ENCODE results near the gene RP9.
A peak's percentile ranks its signal among the peaks of the same experiment; 100 is the strongest.

RP9 gene

GRCh38 chr7:33055158-33055557 is 54.0 kb downstream of the RP9 start:
- no peak for DNase-seq (ENCODE audit: extremely low spot score)
- ChIA-PET POLR2A (interaction anchor here (0.7 kb wide), 1 partner anchor 150 kb away, joined by 3 read pairs; no protein-coding TSS in a partner anchor), CTCF (interaction anchor here (1.6 to 4.8 kb wide), 5 partner anchors 7 to 209 kb away, joined by 4 to 22 read pairs (median 19); partner anchors contain the start of gene NT5C3A)
- TF ChIP-seq, protein P1, sequence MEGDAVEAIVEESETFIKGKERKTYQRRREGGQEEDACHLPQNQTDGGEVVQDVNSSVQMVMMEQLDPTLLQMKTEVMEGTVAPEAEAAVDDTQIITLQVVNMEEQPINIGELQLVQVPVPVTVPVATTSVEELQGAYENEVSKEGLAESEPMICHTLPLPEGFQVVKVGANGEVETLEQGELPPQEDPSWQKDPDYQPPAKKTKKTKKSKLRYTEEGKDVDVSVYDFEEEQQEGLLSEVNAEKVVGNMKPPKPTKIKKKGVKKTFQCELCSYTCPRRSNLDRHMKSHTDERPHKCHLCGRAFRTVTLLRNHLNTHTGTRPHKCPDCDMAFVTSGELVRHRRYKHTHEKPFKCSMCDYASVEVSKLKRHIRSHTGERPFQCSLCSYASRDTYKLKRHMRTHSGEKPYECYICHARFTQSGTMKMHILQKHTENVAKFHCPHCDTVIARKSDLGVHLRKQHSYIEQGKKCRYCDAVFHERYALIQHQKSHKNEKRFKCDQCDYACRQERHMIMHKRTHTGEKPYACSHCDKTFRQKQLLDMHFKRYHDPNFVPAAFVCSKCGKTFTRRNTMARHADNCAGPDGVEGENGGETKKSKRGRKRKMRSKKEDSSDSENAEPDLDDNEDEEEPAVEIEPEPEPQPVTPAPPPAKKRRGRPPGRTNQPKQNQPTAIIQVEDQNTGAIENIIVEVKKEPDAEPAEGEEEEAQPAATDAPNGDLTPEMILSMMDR (IDR thresholded peaks at IDR 0.05; ENCODE audit: control extremely low read depth, extremely low read depth, low read depth, missing control alignments): no peak

DNA sequence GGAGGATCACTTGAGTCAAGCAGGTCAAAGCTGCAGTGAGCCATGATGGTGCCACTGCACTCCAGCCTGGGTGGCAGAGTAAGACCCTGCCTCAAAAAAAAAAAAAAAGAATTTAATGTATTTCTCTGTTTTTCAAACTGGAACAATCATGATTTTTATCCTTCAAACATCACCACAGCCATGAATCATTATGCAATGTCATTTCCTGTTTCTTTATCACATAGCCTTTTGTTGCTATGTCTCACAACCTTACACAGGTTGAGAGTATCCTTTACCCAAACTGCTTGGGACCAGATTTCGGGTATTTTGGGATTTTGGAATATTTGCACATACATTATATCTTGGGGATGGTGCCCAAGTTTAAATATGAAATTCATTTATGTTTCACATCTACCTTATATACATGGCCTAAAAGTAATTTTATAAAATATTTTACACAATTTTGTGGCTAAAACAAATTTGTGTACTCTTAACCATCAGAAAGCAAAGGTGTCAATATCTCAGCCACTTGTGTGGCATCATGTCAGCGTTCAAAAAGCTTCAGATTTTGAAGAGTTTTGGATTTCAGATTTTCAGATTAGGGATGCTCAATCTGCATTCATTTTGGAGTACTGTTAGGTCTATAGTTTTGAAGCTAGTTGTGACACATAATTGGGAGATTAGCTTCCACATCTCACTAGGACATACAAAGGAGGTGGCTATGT is 54.8 kb downstream of the RP9 start:
- TF ChIP-seq, protein P1 (IDR thresholded peaks at IDR 0.05; ENCODE audit: control extremely low read depth, extremely low read depth, low read depth, missing control alignments): no peak
- DNase-seq (ENCODE audit: extremely low spot score): no peak
- POLR2A ChIA-PET: no interaction called here
- CTCF ChIA-PET: interaction anchor here (1.6 to 4.8 kb wide), 6 partner anchors 8 to 254 kb away, joined by 4 to 22 read pairs (median 16); partner anchors contain the start of gene NT5C3A

- ChIA-PET POLR2A (interaction anchor here (1.8 kb wide), 1 partner anchor 9 kb away, joined by 6 read pairs; the partner anchor contains the start of gene NT5C3A), CTCF (interaction anchor here (1.4 to 4.8 kb wide), 7 partner anchors 9 to 253 kb away, joined by 4 to 22 read pairs (median 14); partner anchors contain the start of gene NT5C3A)
- TF ChIP-seq, protein P1 (IDR thresholded peaks at IDR 0.05; ENCODE audit: control extremely low read depth, extremely low read depth, low read depth, missing control alignments): no peak
- no peak for DNase-seq (ENCODE audit: extremely low spot score)
Measured at GRCh38 chr7:33053721-33054120, 55.5 kb downstream of the RP9 start.

GRCh38 chr7:33050535-33051318 is 58.5 kb downstream of the RP9 start:
- ChIA-PET CTCF (interaction anchor here (1.0 to 1.3 kb wide), 2 partner anchors 86 to 249 kb away, joined by 3 to 9 read pairs; no protein-coding TSS in a partner anchor), POLR2A (interaction anchor here (0.6 to 1.5 kb wide), 2 partner anchors 10 kb away, joined by 3 to 4 read pairs; no protein-coding TSS in a partner anchor)
- TF ChIP-seq, protein P1 (IDR thresholded peaks at IDR 0.05; ENCODE audit: control extremely low read depth, extremely low read depth, low read depth, missing control alignments): peak; percentile 59
- peak; percentile 25 for DNase-seq (ENCODE audit: extremely low spot score)

GRCh38 chr7:33048704-33049103 is 60.5 kb downstream of the RP9 start:
- DNase-seq (ENCODE audit: extremely low spot score): no peak
- ChIA-PET CTCF (interaction anchor here (0.9 to 2.3 kb wide), 6 partner anchors 8 to 293 kb away, joined by 3 to 14 read pairs (median 8); partner anchors contain the start of gene NT5C3A), POLR2A (no interaction called here)
- TF ChIP-seq, protein P1 (IDR thresholded peaks at IDR 0.05; ENCODE audit: control extremely low read depth, extremely low read depth, low read depth, missing control alignments): no peak

DNA sequence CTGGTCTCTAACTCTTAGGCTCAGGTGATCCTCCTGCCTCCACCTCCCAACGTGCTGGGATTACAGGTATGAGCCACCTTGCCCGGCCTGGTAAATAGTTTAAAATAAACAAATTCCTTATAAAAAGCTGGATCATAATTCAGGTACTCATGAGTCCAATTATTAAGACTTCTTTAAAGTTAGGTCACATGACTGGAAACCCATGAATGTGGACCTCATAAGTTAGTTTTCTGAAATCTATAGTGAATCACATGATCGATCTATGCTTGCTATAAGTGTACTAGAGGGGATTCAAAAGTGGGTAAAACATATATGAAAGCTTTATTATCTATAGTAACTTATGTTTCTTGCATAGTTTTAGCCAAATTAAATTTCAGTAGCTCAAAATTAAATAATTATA is 60.9 kb downstream of the RP9 start:
- POLR2A ChIA-PET: no interaction called here
- no peak for DNase-seq (ENCODE audit: extremely low spot score)
- CTCF ChIA-PET: interaction anchor here (0.9 to 2.3 kb wide), 6 partner anchors 8 to 292 kb away, joined by 3 to 14 read pairs (median 8); partner anchors contain the start of gene NT5C3A
- TF ChIP-seq, protein P1 (IDR thresholded peaks at IDR 0.05; ENCODE audit: control extremely low read depth, extremely low read depth, low read depth, missing control alignments): no peak

Data from GM10248 (cell line).